ENCODE results near the gene TGFBR1. TPM values are rescaled to one million over a fixed set of nuclear protein-coding genes. Genes with fewer than 3 reads are reported as not detected.

Gene TGFBR1
- total and polyA plus RNA-seq, 2 donors: 17.0 to 19.4 TPM

DNA sequence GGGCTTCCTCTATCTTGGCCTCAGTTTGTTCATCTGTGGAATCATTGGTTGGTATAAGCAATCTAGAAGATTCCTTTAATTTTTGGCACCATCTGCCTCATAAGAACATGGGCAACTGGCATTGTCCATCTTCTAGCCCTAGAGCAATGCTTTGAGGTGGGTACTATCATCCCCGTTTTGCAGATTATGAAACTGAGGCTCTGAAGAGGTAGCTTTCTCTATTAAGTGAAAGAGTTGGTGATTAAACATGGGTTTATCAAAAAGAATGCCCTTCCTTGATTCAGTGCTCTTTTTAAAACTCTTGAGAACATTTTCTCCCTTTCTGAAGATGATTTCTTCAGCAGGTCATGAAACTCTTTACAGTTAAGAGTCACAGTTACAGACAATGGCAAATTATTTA is 42.4 kb upstream of the TGFBR1 start:
- no peak for DNase-seq (ENCODE audit: low read depth in 6 of 9, low spot score in 9 of 9)
- Histone ChIP-seq H3K9me3 (ENCODE audit: control insufficient read depth in 2 of 2, insufficient read depth in 1 of 2, low read length in 1 of 2) (no peaks in the 10 kb centered on the region), H3K36me3 (ENCODE audit: control insufficient read depth in 2 of 2, insufficient read depth in 2 of 2, low read length in 1 of 2) (no peaks in the 10 kb centered on the region), H3K4me3 (ENCODE audit: low read length in 2 of 2) (no peak overlapping the region), H3K4me1 (ENCODE audit: control insufficient read depth in 2 of 2, insufficient read depth in 2 of 2, low read length in 2 of 2) (peaks cover 31% of the 10 kb centered on the region in 2 donors), H3K27me3 (ENCODE audit: control insufficient read depth in 2 of 2, insufficient read depth in 1 of 2, low read length in 1 of 2) (no peaks in the 10 kb centered on the region), H3K27ac (ENCODE audit: low read depth in 1 of 2, low read length in 1 of 2) (no peak overlapping the region)
- 98% methylated on average over 1 of the region's 1 CpG for WGBS

GRCh38 chr9:99063522-99063921 is 41.4 kb upstream of the TGFBR1 start:
- Histone ChIP-seq H3K27me3 (ENCODE audit: control insufficient read depth in 2 of 2, insufficient read depth in 1 of 2, low read length in 1 of 2) (no peaks in the 10 kb centered on the region), H3K9me3 (ENCODE audit: control insufficient read depth in 2 of 2, insufficient read depth in 1 of 2, low read length in 1 of 2) (no peaks in the 10 kb centered on the region), H3K4me1 (ENCODE audit: control insufficient read depth in 2 of 2, insufficient read depth in 2 of 2, low read length in 2 of 2) (peaks cover 21% of the 10 kb centered on the region in 2 donors), H3K36me3 (ENCODE audit: control insufficient read depth in 2 of 2, insufficient read depth in 2 of 2, low read length in 1 of 2) (no peaks in the 10 kb centered on the region), H3K4me3 (ENCODE audit: low read length in 2 of 2) (no peak overlapping the region), H3K27ac (ENCODE audit: low read depth in 1 of 2, low read length in 1 of 2) (no peak overlapping the region)
- DNase-seq (ENCODE audit: low read depth in 6 of 9, low spot score in 9 of 9): no peak
- WGBS: 98% methylated on average over 1 of the region's 1 CpG

DNA sequence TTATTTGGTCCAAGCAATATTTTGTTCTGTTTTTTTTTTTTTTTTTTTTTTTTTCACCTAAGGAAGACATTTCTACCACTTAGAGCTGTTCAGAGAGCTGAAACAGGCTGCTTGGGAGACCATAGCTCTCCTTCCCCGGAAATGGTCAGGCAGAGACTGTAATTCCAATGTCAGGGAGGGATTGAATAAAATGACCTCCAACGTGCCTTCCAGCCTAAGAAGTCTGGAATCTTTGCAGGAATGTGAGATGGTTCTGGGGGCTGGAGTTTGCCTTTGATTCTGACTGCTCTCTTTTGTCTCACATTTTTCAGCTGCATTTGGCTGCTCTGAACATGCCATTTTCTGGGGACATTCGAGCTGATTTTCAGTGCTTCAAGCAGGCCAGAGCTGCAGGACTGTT is 38.3 kb upstream of the TGFBR1 start:
- Histone ChIP-seq H3K4me3 (ENCODE audit: low read length in 2 of 2) (no peak overlapping the region), H3K27me3 (ENCODE audit: control insufficient read depth in 2 of 2, insufficient read depth in 1 of 2, low read length in 1 of 2) (no peaks in the 10 kb centered on the region), H3K4me1 (ENCODE audit: control insufficient read depth in 2 of 2, insufficient read depth in 2 of 2, low read length in 2 of 2) (peaks cover 9 to 19% of the 10 kb centered on the region in 2 donors), H3K9me3 (ENCODE audit: control insufficient read depth in 2 of 2, insufficient read depth in 1 of 2, low read length in 1 of 2) (no peaks in the 10 kb centered on the region), H3K36me3 (ENCODE audit: control insufficient read depth in 2 of 2, insufficient read depth in 2 of 2, low read length in 1 of 2) (no peaks in the 10 kb centered on the region), H3K27ac (ENCODE audit: low read depth in 1 of 2, low read length in 1 of 2) (no peak overlapping the region)
- 95% methylated on average over 3 of the region's 3 CpGs for WGBS
- no peak for DNase-seq (ENCODE audit: low read depth in 6 of 9, low spot score in 9 of 9)

DNA sequence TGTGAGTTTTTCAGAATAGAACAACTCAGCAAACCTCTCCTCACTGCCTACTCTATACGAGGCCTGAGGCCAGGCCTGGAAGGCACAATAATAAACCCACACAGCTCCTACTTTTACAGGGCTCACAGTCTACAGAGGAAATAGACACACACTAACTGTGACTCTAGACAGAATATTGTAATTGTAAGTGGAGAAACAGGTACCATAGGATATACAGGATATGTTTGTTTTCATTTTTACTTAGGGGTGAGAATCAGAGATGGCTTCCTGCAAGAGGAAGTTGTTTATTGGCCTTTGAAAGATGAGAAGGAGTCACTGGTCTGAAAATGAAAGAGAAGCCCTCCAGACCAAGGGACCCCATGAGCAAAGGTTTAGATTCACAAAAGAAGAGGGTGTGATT is 35.8 kb upstream of the TGFBR1 start:
- Histone ChIP-seq H3K27me3 (ENCODE audit: control insufficient read depth in 2 of 2, insufficient read depth in 1 of 2, low read length in 1 of 2) (no peaks in the 10 kb centered on the region), H3K4me3 (ENCODE audit: low read length in 2 of 2) (no peak overlapping the region), H3K4me1 (ENCODE audit: control insufficient read depth in 2 of 2, insufficient read depth in 2 of 2, low read length in 2 of 2) (peaks cover 6 to 19% of the 10 kb centered on the region in 2 donors), H3K36me3 (ENCODE audit: control insufficient read depth in 2 of 2, insufficient read depth in 2 of 2, low read length in 1 of 2) (no peaks in the 10 kb centered on the region), H3K27ac (ENCODE audit: low read depth in 1 of 2, low read length in 1 of 2) (peak overlapping the region; percentile 8 to 61), H3K9me3 (ENCODE audit: control insufficient read depth in 2 of 2, insufficient read depth in 1 of 2, low read length in 1 of 2) (no peaks in the 10 kb centered on the region)
- peak in 1 of 9 donors; percentile 43 for DNase-seq (ENCODE audit: low read depth in 6 of 9, low spot score in 9 of 9)
- WGBS: 86% methylated on average over 1 of the region's 1 CpG

DNA sequence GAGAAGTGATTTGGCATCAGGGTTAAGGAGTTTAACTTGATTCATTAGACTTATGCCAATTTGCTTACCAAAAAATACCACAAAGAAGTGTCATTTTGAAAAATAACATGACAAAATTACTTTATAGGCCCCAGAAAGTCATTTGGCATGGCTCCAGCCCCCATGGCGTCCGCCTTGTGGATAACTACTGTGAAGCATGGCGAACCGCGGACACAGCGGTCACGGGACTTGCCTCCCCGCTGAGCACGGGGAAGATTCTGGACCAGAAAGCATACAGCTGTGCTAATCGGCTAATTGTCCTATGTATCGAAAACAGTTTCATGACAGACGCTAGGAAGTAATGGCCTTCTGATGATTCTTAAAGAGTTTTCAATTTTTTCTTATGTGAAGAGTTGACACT is 35.4 kb upstream of the TGFBR1 start:
- no peaks in the 10 kb centered on the region for H3K9me3 ChIP-seq (ENCODE audit: control insufficient read depth in 2 of 2, insufficient read depth in 1 of 2, low read length in 1 of 2)
- DNase-seq (ENCODE audit: low read depth in 6 of 9, low spot score in 9 of 9): no peak
- H3K4me3 ChIP-seq (ENCODE audit: low read length in 2 of 2): no peak overlapping the region
- no peaks in the 10 kb centered on the region for H3K27me3 ChIP-seq (ENCODE audit: control insufficient read depth in 2 of 2, insufficient read depth in 1 of 2, low read length in 1 of 2)
- H3K27ac ChIP-seq (ENCODE audit: low read depth in 1 of 2, low read length in 1 of 2): peak overlapping the region; percentile 8 to 61
- peaks cover 6 to 19% of the 10 kb centered on the region in 2 donors for H3K4me1 ChIP-seq (ENCODE audit: control insufficient read depth in 2 of 2, insufficient read depth in 2 of 2, low read length in 2 of 2)
- H3K36me3 ChIP-seq (ENCODE audit: control insufficient read depth in 2 of 2, insufficient read depth in 2 of 2, low read length in 1 of 2): no peaks in the 10 kb centered on the region
- WGBS: 95% methylated on average over 12 of the region's 12 CpGs

DNA sequence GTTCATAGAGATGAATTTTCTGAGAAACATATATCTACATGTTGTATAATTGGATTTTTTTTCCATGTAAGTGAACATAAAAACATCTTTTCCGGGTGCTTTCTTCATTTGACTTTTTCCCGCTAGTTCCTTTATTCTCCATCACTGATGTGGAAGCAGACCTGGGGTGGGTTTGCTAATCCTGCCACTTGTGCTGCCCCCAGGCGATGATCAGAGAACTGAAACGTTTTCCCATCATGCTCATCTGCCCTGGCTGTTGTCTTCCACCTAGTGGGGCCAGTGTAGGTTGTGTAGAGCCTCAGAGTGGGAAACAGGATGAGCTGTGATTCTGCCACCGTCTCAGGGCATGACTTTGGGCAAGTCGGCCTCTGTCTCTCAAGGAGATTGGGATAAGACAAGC is 34.2 kb upstream of the TGFBR1 start:
- no peak overlapping the region for H3K27ac ChIP-seq (ENCODE audit: low read depth in 1 of 2, low read length in 1 of 2)

GRCh38 chr9:99071313-99072039 is 33.4 kb upstream of the TGFBR1 start:
- 98% methylated on average over 9 of the region's 9 CpGs for WGBS
- peak overlapping the region in 1 of 2 donors; percentile 4 for H3K27ac ChIP-seq (ENCODE audit: low read depth in 1 of 2, low read length in 1 of 2)
- no peak for DNase-seq (ENCODE audit: low read depth in 6 of 9, low spot score in 9 of 9)
- peaks cover 10 to 33% of the 10 kb centered on the region in 2 donors for H3K4me1 ChIP-seq (ENCODE audit: control insufficient read depth in 2 of 2, insufficient read depth in 2 of 2, low read length in 2 of 2)
- no peaks in the 10 kb centered on the region for H3K36me3 ChIP-seq (ENCODE audit: control insufficient read depth in 2 of 2, insufficient read depth in 2 of 2, low read length in 1 of 2)
- no peaks in the 10 kb centered on the region for H3K9me3 ChIP-seq (ENCODE audit: control insufficient read depth in 2 of 2, insufficient read depth in 1 of 2, low read length in 1 of 2)
- H3K4me3 ChIP-seq (ENCODE audit: low read length in 2 of 2): no peak overlapping the region
- no peaks in the 10 kb centered on the region for H3K27me3 ChIP-seq (ENCODE audit: control insufficient read depth in 2 of 2, insufficient read depth in 1 of 2, low read length in 1 of 2)

More for the DNA sequence above, 34.2 kb upstream of the TGFBR1 start:
- Histone ChIP-seq H3K36me3 (ENCODE audit: control insufficient read depth in 2 of 2, insufficient read depth in 2 of 2, low read length in 1 of 2) (no peaks in the 10 kb centered on the region), H3K9me3 (ENCODE audit: control insufficient read depth in 2 of 2, insufficient read depth in 1 of 2, low read length in 1 of 2) (no peaks in the 10 kb centered on the region), H3K4me3 (ENCODE audit: low read length in 2 of 2) (no peak overlapping the region), H3K27me3 (ENCODE audit: control insufficient read depth in 2 of 2, insufficient read depth in 1 of 2, low read length in 1 of 2) (no peaks in the 10 kb centered on the region), H3K4me1 (ENCODE audit: control insufficient read depth in 2 of 2, insufficient read depth in 2 of 2, low read length in 2 of 2) (peaks cover 6 to 27% of the 10 kb centered on the region in 2 donors)
- no peak for DNase-seq (ENCODE audit: low read depth in 6 of 9, low spot score in 9 of 9)
- WGBS: 90% methylated on average over 6 of the region's 6 CpGs

- Histone ChIP-seq H3K36me3 (ENCODE audit: control insufficient read depth in 2 of 2, insufficient read depth in 2 of 2, low read length in 1 of 2) (no peaks in the 10 kb centered on the region), H3K9me3 (ENCODE audit: control insufficient read depth in 2 of 2, insufficient read depth in 1 of 2, low read length in 1 of 2) (no peaks in the 10 kb centered on the region), H3K27ac (ENCODE audit: low read depth in 1 of 2, low read length in 1 of 2) (no peak overlapping the region), H3K27me3 (ENCODE audit: control insufficient read depth in 2 of 2, insufficient read depth in 1 of 2, low read length in 1 of 2) (no peaks in the 10 kb centered on the region), H3K4me1 (ENCODE audit: control insufficient read depth in 2 of 2, insufficient read depth in 2 of 2, low read length in 2 of 2) (peaks cover 15 to 38% of the 10 kb centered on the region in 2 donors), H3K4me3 (ENCODE audit: low read length in 2 of 2) (no peak overlapping the region)
- DNase-seq (ENCODE audit: low read depth in 6 of 9, low spot score in 9 of 9): no peak
- 88% methylated on average over 6 of the region's 6 CpGs for WGBS
Measured at GRCh38 chr9:99072040-99072394, 32.9 kb upstream of the TGFBR1 start.

- WGBS: 94% methylated on average over 2 of the region's 2 CpGs
- Histone ChIP-seq H3K4me1 (ENCODE audit: control insufficient read depth in 2 of 2, insufficient read depth in 2 of 2, low read length in 2 of 2) (peaks cover 17 to 42% of the 10 kb centered on the region in 2 donors), H3K36me3 (ENCODE audit: control insufficient read depth in 2 of 2, insufficient read depth in 2 of 2, low read length in 1 of 2) (no peaks in the 10 kb centered on the region), H3K9me3 (ENCODE audit: control insufficient read depth in 2 of 2, insufficient read depth in 1 of 2, low read length in 1 of 2) (no peaks in the 10 kb centered on the region), H3K27ac (ENCODE audit: low read depth in 1 of 2, low read length in 1 of 2) (no peak overlapping the region), H3K27me3 (ENCODE audit: control insufficient read depth in 2 of 2, insufficient read depth in 1 of 2, low read length in 1 of 2) (no peaks in the 10 kb centered on the region), H3K4me3 (ENCODE audit: low read length in 2 of 2) (no peak overlapping the region)
- no peak for DNase-seq (ENCODE audit: low read depth in 6 of 9, low spot score in 9 of 9)
Measured at GRCh38 chr9:99073347-99073746, 31.6 kb upstream of the TGFBR1 start.

Data from thymus (tissue), 11 donors.